ENCODE results near the gene SPTBN4. TPM values are rescaled to one million over a fixed set of nuclear protein-coding genes. Genes with fewer than 3 reads are reported as not detected.

Gene SPTBN4
- total and polyA plus RNA-seq, 10 of the 15 experiments (the other 5 are each of a cell fraction or from before 2014, with no cell fraction given), result 0.04 to 1.1 (median 0.34) TPM; not detected in 1

- Histone ChIP-seq H3K79me2 (ENCODE audit: control insufficient read depth, insufficient read depth, low read length) (peaks cover 1% of the 10 kb centered on the region), H4K20me1 (ENCODE audit: control insufficient read depth, insufficient read depth) (no peaks in the 10 kb centered on the region), H3K27me3 (replicated peaks in 1 of 2; ENCODE audit: control insufficient read depth in 2 of 2, insufficient read depth in 2 of 2, low read length in 1 of 2) (no peaks in the 10 kb centered on the region), H3K4me2 (ENCODE audit: control insufficient read depth, insufficient read depth) (no peak overlapping the region), H3K9me3 (replicated peaks; ENCODE audit: control insufficient read depth, insufficient read depth, low read length) (no peaks in the 10 kb centered on the region), H3K9ac (ENCODE audit: control insufficient read depth, insufficient read depth, low read length) (no peak overlapping the region), H3K4me1 (ENCODE audit: control insufficient read depth, insufficient read depth, low read length) (peaks cover 28% of the 10 kb centered on the region), H2AFZ (ENCODE audit: control insufficient read depth, low read depth, low read length) (no peak overlapping the region), H3K4me3 (no peak overlapping the region), H3K36me3 (ENCODE audit: control insufficient read depth in 2 of 2, insufficient read depth in 2 of 2, low read length in 1 of 2) (peaks cover 8 to 14% of the 10 kb centered on the region in 2 experiments), H3K27ac (ENCODE audit: control insufficient read depth, insufficient read depth) (no peak overlapping the region)
- intact Hi-C loops (cut with micrococcal nuclease; ENCODE audit: unreplicated experiment), result no loop called here
- RAD21 ChIA-PET (ENCODE audit: unreplicated experiment), result no interaction called here
- CTCF ChIA-PET, result no interaction called here
- POLR2A ChIA-PET, result interaction anchor here (0.6 kb wide), 1 partner anchor 330 kb away, joined by 3 read pairs; no protein-coding TSS in a partner anchor
- 44% methylated on average over 2 of the region's 2 CpGs for WGBS (ENCODE audit: insufficient coverage, insufficient replicate concordance, low lambda C conversion rate, missing lambda C conversion rate)
- no TSS peak for BruUV-seq (replicated peaks)
- in situ Hi-C loops (cut with MboI), result no loop called here
- DNase-seq (ENCODE audit: low read depth, low spot score) (no peak), FAIRE-seq (no peak), ATAC-seq (no peak)
- SMC1A ChIA-PET (ENCODE audit: uncharacterized antibody, unreplicated experiment), result no interaction called here
- no peak for TF ChIP-seq RELB (IDR thresholded peaks at IDR 0.05; ENCODE audit: low read depth)
- no peak for TF ChIP-seq ZNF217 (IDR thresholded peaks at IDR 0.05)
- TF ChIP-seq ZNF274 (IDR thresholded peaks at IDR 0.05; ENCODE audit: insufficient read depth, insufficient read length), result no peak
- no peak for TF ChIP-seq MLLT1 (IDR thresholded peaks at IDR 0.05)
- TF ChIP-seq KDM1A (IDR thresholded peaks at IDR 0.05; ENCODE audit: borderline replicate concordance), result no peak
- TF ChIP-seq REST (IDR thresholded peaks at IDR 0.05; ENCODE audit: low read depth, low read length), result no peak
- TF ChIP-seq BCL3 (IDR thresholded peaks at IDR 0.05; ENCODE audit: borderline replicate concordance, insufficient read depth, low read depth, low read length, poor library complexity, severe bottlenecking), result no peak
- TF ChIP-seq NFYA (IDR thresholded peaks at IDR 0.05; ENCODE audit: borderline replicate concordance, low read depth, low read length), result no peak
- no peak for TF ChIP-seq ZNF384 (IDR thresholded peaks at IDR 0.05; ENCODE audit: borderline replicate concordance, low read depth, low read length)
- TF ChIP-seq JUND (IDR thresholded peaks at IDR 0.05; ENCODE audit: low read depth, low read length), result no peak
- no peak for TF ChIP-seq MXI1 (IDR thresholded peaks at IDR 0.05; ENCODE audit: low read depth, low read length)
- no peak for TF ChIP-seq TAF1 (IDR thresholded peaks at IDR 0.05; ENCODE audit: borderline replicate concordance, low read depth, low read length)
- TF ChIP-seq MTA3 (IDR thresholded peaks at IDR 0.05; ENCODE audit: borderline replicate concordance, low read length), result no peak
- TF ChIP-seq PBX3 (IDR thresholded peaks at IDR 0.05; ENCODE audit: insufficient replicate concordance, low read depth, low read length), result no peak
Measured at GRCh38 chr19:40582467-40582866, 115.7 kb downstream of the SPTBN4 start.
